A673 (cell line): ENCODE data around the gene ELL2.

Experiments used
- CTCF ChIP-seq: fragments of 300-800, 200-600 bp; sonication (generic); conservative IDR thresholded peaks from 2 replicates; pipeline ENCODE4 v1.5.1; 2017; ENCODE audit warnings: low read depth, mild to moderate bottlenecking, antibody characterized with exemption, low read length, moderate library complexity, mixed read lengths
- EZH2 ChIP-seq: fragments of 200-600 bp; sonication (generic); IDR thresholded peaks from 2 replicates; pipeline ENCODE4 v1.6.1; 2017; ENCODE audit warnings: borderline replicate concordance, low read depth, mild to moderate bottlenecking, mixed read lengths, antibody characterized with exemption, low read length; ENCODE audit not compliant: poor library complexity, severe bottlenecking

- TF ChIP-seq CTCF, result no peak
- no peak for TF ChIP-seq EZH2
Measured at GRCh38 chr5:95895251-95895650, 66.4 kb downstream of the ELL2 start.
